SH-SY5Y (cell line): ENCODE measurements around the gene NPIPA3.
"Not testable (repeated sequence)": the region's sequence is repeated elsewhere in the genome, so short reads cannot be mapped to it uniquely, and the experiment has no call there.

Source experiments
- GATA2 ChIP-seq: IDR thresholded peaks from 2 replicates; pipeline ENCODE4 v1.6.1; 2011; ENCODE audit warnings: mild to moderate bottlenecking, low read depth, low read length
- GATA3 ChIP-seq: IDR thresholded peaks from 2 replicates; pipeline ENCODE4 v1.6.1; 2011; ENCODE audit warnings: low read depth, mild to moderate bottlenecking, low read length, moderate library complexity

DNA sequence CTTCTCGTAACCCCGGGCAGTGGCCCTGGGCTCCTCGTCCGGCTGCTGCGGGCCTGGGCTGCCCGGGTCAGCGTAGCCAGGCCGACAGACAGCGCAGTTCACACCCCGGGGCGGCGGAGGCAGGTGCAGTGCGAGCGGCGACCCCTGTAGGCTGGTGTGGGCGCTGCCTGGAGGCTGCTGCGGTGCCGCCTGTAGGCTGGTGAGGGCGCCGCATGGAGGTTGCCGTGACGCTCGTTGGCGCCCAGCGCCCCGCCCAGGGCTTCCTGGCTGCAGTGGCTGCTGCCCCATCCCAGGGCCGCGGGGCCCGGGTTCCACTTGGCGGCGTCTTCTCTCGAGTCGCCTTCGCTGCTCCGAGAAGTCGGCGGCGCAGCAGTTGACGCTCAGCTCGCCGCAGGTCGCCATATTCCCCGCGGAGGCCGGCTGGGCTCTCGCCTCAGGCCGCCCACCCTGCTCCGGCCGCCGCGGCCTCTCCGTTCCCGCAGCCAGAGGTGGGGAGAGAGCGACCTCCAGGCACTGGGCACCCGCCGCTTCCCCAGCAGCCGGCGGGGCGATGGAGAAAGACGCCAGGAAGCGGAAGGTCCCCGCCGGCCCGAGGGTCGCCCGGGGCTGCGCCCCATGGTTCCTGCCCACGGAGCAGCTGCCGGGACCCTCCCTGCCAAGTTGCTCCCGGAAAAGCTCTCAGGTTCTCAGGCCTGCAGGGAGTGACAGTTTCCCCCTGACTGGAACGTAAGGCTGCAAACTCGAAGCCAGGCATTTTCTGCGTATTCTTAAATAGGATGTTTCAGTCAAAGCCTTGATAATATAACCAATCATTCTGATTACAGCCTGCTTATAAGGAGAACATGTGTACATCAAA, at the start of gene NPIPA3:
- not testable (repeated sequence) for TF ChIP-seq GATA3, GATA2
